ENCODE measurements around the gene DAPK2. TPM values are rescaled to one million over a fixed set of nuclear protein-coding genes. Genes with fewer than 3 reads are reported as not detected.

DAPK2 gene
- total RNA-seq, 2 donors from 2014 or later, result 13.8 to 40.4 TPM

DNA sequence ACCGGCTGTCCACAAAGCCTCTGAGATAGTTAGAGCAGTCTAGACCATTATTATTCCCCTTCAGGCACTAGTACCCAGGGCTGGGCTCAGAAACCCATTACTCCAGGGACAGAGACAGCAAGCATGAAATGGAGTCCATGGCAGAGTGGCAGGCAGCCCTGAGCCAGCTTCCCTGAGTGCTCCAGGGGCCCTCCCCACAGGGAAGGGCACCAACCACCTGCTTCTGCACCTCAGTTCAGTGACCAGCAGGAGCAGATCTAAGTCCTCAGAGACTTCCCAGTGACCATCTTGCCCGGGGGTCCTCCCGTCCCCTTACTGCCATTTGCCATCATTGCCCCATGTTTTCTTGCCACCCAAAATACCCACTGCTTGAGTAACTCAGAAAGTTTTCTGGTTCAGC, 62.0 kb downstream of the DAPK2 start:
- intact Hi-C loops (cut with DNase I), result no loop called here
- H3K36me3 ChIP-seq, result no peaks in the 10 kb centered on the region
- TF ChIP-seq CTCF (IDR thresholded peaks at IDR 0.05), result no peak
- no peak for TF ChIP-seq POLR2A (IDR thresholded peaks at IDR 0.05)
- no peak for TF ChIP-seq POLR2AphosphoS5 (IDR thresholded peaks at IDR 0.05)
- H3K4me1 ChIP-seq (replicated peaks), result no peaks in the 10 kb centered on the region
- H3K27ac ChIP-seq, result no peak overlapping the region
- H3K27me3 ChIP-seq (replicated peaks; ENCODE audit: insufficient read depth), result no peaks in the 10 kb centered on the region
- WGBS, result 93% methylated on average over 3 of the region's 3 CpGs
- DNase-seq (ENCODE audit: low spot score), result no peak
- no peaks in the 10 kb centered on the region for H3K9me3 ChIP-seq
- no peak overlapping the region for H3K4me3 ChIP-seq

GRCh38 chr15:63983061-63983711, 63.1 kb downstream of the DAPK2 start:
- WGBS, result 86% methylated on average over 19 of the region's 19 CpGs
- intact Hi-C loops (cut with DNase I), result no loop called here
- no peak overlapping the region for H3K4me3 ChIP-seq
- H3K27me3 ChIP-seq (replicated peaks; ENCODE audit: insufficient read depth), result no peaks in the 10 kb centered on the region
- H3K4me1 ChIP-seq (replicated peaks), result no peaks in the 10 kb centered on the region
- H3K27ac ChIP-seq, result no peak overlapping the region
- no peak for TF ChIP-seq CTCF (IDR thresholded peaks at IDR 0.05)
- TF ChIP-seq POLR2AphosphoS5 (IDR thresholded peaks at IDR 0.05), result no peak
- no peak for TF ChIP-seq POLR2A (IDR thresholded peaks at IDR 0.05)
- H3K9me3 ChIP-seq, result no peaks in the 10 kb centered on the region
- no peaks in the 10 kb centered on the region for H3K36me3 ChIP-seq
- DNase-seq (ENCODE audit: low spot score), result no peak

DNA sequence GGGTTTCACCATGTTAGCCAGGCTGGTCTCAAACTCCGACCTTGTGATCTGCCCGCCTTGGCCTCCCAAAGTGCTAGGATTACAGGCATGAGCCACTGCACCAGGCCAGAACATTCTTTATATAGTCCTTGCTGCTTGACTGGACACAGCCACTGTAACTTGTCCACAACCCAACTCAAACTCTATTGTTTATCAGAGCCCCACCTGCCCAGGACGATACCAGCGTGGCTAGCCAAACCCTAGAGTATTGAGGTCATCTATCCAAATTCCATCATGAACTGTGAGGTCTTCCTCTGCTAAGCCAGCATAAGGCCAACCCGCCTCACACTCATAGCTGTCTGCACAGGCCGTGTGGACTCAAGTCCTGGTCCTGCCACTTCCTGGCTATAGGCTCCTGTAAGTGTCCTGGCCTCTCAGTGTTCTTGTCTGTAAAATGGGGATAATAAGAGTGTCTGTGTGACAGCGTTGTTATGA, 63.9 kb downstream of the DAPK2 start:
- H3K4me3 ChIP-seq, result no peak overlapping the region
- intact Hi-C loops (cut with DNase I), result no loop called here
- no peak for TF ChIP-seq POLR2A (IDR thresholded peaks at IDR 0.05)
- TF ChIP-seq POLR2AphosphoS5 (IDR thresholded peaks at IDR 0.05), result no peak
- TF ChIP-seq CTCF (IDR thresholded peaks at IDR 0.05), result no peak
- no peaks in the 10 kb centered on the region for H3K4me1 ChIP-seq (replicated peaks)
- H3K9me3 ChIP-seq, result no peaks in the 10 kb centered on the region
- no peak for DNase-seq (ENCODE audit: low spot score)
- WGBS, result 84% methylated on average over 7 of the region's 7 CpGs
- no peaks in the 10 kb centered on the region for H3K27me3 ChIP-seq (replicated peaks; ENCODE audit: insufficient read depth)
- H3K27ac ChIP-seq, result no peak overlapping the region
- no peaks in the 10 kb centered on the region for H3K36me3 ChIP-seq

- no peak for DNase-seq (ENCODE audit: low spot score)
- WGBS, result 83% methylated on average over 13 of the region's 13 CpGs
- TF ChIP-seq POLR2AphosphoS5 (IDR thresholded peaks at IDR 0.05) (no peak), POLR2A (IDR thresholded peaks at IDR 0.05) (no peak)
- intact Hi-C loops (cut with DNase I), result no loop called here
- Histone ChIP-seq H3K36me3 (no peaks in the 10 kb centered on the region), H3K9me3 (no peaks in the 10 kb centered on the region), H3K27ac (no peak overlapping the region), H3K4me1 (replicated peaks) (no peaks in the 10 kb centered on the region), H3K27me3 (replicated peaks; ENCODE audit: insufficient read depth) (no peaks in the 10 kb centered on the region), H3K4me3 (no peak overlapping the region)
Measured at GRCh38 chr15:63981596-63982320, 64.5 kb downstream of the DAPK2 start.

- intact Hi-C loops (cut with DNase I), result no loop called here
- DNase-seq (ENCODE audit: low spot score), result no peak
- 88% methylated on average over 6 of the region's 6 CpGs for WGBS
- Histone ChIP-seq H3K4me1 (replicated peaks) (no peaks in the 10 kb centered on the region), H3K4me3 (no peak overlapping the region), H3K9me3 (no peaks in the 10 kb centered on the region), H3K27ac (no peak overlapping the region), H3K27me3 (replicated peaks; ENCODE audit: insufficient read depth) (no peaks in the 10 kb centered on the region), H3K36me3 (no peaks in the 10 kb centered on the region)
- no peak for TF ChIP-seq POLR2A (IDR thresholded peaks at IDR 0.05)
- TF ChIP-seq POLR2AphosphoS5 (IDR thresholded peaks at IDR 0.05), result no peak
- no peak for TF ChIP-seq CTCF (IDR thresholded peaks at IDR 0.05)
Measured at GRCh38 chr15:63979262-63979793, 67.0 kb downstream of the DAPK2 start.
